ENCODE measurements around the gene LLGL2.
"Not testable (repeated sequence)": the region's sequence is repeated elsewhere in the genome, so short reads cannot be mapped to it uniquely, and the experiment has no call there.

The LLGL2 gene, protein sequence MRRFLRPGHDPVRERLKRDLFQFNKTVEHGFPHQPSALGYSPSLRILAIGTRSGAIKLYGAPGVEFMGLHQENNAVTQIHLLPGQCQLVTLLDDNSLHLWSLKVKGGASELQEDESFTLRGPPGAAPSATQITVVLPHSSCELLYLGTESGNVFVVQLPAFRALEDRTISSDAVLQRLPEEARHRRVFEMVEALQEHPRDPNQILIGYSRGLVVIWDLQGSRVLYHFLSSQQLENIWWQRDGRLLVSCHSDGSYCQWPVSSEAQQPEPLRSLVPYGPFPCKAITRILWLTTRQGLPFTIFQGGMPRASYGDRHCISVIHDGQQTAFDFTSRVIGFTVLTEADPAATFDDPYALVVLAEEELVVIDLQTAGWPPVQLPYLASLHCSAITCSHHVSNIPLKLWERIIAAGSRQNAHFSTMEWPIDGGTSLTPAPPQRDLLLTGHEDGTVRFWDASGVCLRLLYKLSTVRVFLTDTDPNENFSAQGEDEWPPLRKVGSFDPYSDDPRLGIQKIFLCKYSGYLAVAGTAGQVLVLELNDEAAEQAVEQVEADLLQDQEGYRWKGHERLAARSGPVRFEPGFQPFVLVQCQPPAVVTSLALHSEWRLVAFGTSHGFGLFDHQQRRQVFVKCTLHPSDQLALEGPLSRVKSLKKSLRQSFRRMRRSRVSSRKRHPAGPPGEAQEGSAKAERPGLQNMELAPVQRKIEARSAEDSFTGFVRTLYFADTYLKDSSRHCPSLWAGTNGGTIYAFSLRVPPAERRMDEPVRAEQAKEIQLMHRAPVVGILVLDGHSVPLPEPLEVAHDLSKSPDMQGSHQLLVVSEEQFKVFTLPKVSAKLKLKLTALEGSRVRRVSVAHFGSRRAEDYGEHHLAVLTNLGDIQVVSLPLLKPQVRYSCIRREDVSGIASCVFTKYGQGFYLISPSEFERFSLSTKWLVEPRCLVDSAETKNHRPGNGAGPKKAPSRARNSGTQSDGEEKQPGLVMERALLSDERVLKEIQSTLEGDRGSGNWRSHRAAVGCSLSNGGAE

DNA sequence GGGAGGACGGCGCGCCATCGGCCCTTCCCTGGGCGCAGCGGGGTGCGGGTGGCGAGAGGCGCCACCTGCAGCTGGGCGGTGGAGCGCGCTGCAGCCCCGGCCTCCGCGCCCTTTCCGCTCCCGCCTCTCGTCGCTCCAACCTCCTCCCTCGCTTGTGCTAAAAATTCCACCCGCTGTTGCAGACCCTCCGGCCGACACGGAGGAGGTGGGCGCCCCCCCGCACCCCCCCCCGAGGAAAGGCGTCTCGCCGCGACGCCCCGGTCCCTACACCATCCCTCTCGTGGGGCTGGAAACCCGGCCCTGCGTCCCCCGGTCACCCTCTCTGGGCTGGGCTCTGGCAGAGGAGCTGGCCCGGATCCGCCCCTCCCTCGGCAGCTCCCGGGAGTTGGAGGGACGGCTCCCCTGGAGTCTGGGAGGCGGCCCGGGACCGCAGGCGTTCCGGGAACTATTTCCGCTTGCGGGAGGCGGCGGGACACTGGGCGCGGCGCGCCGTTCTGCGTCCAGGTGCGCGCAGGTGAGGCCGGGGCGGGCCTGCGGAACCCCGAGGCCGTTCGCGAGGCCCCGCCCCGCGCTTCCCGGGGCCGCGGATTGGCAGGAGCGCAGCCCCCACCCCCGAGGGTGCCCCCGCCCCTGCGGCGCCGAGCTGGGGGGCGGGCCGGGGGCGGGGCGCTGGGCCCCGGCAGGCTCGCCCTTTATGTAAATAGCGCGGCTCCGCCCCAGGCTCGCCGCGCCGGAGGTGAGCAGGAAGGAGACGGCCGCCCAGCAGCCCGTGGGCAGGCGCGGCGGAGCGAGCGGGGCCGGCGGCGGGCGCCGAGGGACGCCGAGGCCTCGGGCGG is at the start of gene LLGL2:
TSS of gene LLGL2 (plus strand) at position 728 of the 836 bp plus-strand sequence. CDS start 17,730 bp downstream, outside the sequence.
- peak; percentile 86 to 88 for DNase-seq

DNA sequence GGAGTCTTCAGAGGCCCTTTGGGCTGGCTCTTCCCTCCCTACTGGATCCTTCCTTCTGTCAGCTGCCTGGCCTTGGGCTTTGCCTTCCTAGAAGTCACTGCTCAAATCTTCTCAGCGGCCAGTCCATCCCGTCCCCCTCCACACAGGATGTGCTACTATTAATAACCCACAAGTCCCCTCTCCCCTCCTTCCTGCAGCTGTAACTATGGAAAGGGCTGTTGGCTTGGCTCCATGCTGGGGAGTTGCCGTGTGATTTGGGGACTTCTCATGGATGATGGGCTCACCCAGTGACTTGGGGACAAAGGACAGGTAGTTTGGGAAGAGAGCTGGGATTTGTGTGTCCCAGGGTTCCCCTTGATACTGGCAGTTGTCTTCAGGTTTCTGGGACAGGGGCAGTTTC is 49.6 kb upstream of the LLGL2 start:
- DNase-seq, result no peak

DNA sequence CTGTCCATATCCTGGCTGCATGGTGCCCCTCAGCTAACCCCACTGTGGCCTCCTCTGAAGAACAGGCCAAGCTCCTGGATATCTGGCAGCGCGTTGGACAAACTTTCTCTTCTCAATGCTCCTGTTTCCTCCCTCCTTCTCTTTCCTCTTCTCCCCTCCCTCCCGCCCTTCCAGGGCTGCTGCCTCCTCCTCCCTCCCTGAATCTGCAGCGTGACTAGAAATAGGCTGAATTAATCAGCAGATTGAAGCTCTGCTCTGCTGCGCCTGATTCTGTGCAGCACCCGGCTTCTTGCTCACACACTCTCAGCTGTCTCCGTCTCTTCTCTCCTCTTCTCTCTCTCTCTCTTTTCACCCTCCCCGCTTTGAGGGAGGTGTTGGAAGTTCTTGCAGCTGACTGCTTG is 49.2 kb upstream of the LLGL2 start:
- DNase-seq, result no peak

DNA sequence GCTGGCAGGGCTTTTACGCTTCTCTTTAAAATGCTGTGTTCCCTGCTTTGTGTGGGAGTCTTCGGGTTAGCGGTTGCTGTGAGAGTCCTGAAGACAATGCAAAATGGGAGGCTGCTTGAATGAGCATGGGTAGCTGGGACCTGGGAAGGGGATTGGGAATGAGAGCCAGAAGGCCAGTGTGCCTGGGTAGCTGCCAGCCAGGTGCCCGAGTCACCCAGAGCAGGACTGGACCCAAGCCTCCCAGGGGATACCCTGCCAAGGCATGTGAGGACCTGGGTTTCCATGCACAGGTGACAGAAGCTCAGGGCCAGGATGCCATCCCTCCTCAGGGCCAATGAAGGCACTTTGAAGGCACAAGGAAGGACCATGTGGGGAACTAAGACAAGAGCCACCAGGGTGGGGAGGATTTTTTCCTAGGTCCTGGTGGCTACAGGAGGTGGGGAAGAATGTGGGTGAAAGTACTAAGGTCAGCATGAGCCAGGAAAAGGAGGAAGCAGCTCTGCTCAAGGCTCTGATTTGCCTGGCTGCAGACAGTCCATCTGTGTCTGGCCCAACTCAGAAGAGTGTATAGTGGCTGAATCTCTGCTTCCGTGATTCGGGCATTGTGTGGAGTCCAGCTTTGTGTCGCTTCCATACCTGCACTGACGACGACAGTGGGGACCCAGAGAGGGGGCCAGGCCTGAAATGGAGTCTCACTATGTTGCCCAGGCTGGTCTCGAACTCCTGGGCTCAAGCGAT is 48.6 kb upstream of the LLGL2 start:
- DNase-seq, result no peak

DNA sequence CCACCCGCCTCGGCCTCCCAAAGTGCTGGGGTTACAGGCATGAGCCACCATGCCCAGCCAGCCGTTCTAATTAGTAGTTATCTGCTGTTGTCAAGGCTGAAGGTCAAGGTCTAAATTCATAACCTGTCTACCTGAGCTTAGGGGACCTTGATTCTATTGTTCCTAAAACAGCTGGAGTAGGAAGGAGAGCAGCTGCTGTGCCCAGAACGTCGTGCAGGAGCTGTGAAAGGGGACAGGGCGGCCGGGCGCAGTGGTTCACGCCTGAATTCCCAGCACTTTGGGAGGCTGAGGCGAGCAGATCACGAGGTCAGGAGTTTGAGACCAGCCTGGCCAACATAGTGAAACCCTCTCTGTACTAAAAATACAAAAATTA is 48.0 kb upstream of the LLGL2 start:
- DNase-seq, result not testable (repeated sequence)

DNA sequence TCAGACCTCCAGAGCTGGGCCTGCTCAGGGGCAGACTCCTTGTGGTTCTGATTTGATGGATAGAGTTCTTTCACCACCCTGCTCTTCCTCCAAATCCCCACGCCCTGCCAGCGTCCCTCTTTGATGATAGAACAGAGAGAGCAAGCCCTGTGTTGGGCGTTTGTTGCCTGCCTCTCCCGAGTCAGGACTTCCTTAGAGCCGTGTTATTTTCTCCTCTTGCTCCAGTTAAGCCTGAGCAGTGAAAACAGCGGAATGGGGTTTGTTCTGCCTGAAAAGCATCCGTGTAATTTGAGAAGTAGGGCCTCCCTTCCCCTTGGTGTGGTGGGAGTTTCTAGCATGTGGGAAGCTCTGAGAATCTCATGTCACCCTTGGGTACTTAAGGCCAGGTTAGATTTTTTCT is 47.0 kb upstream of the LLGL2 start:
- DNase-seq, result no peak

DNA sequence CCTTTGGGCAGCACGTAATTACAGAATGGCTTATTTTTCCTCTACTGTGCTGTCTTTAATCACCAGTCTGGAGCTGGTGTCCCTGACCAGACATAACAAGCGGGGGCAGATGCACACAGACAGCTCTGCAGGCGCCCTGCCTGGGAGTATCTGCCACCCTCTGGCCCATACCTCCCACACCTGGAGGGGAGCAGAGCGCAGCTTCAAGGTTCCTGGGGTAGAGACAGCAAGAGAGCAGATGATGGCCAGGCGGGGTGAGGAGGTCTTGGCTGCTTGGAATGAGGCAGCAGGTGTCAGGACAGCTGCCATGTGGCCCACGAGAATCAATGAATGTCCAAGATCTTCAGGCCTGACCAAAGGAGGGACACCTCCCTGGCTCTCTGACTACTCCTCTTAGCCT is 45.2 kb upstream of the LLGL2 start:
- DNase-seq, result no peak

DNA sequence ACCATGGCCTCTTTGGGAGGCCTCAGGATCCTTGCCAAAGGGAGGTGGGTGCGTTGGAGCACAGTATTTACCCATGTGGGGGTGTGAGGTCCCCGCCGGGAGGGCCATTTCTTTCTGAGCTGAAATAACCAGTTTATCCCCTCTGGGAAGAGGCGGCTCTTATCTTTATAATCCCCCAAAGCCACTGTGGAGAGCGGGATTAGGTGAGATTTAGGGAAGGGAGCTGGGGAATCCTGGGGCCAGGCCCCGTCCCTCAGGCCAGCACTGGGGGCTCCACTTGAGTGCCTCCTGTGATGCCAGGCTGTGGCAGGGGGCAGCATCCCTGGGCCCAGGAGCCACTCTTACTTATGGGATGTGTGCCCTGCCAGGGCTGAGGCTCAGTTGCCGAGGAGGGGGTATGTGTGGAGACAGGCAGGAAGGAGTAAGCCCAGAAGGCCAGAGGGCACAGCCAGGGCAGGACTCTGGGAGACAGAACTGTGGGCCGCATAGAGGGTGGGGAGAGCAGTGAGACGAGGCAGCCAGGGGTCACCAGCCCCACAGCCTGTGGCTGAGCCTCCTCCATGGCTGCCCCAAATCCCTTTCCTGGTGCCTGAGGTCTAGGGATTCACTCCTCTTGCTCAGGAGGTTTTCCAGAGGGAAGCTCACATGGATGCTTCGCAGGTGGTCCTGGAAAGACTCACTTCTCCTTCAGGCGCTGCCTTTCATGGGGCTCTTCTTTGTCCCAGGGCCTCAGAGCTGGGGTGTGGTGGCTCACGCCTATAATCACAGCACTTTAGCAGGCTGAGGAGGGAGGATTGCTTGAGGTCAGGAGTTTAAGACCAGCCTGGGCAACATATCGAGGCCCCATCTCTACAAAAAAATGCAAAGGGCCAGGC is 44.1 kb upstream of the LLGL2 start:
- no peak for DNase-seq

DNA sequence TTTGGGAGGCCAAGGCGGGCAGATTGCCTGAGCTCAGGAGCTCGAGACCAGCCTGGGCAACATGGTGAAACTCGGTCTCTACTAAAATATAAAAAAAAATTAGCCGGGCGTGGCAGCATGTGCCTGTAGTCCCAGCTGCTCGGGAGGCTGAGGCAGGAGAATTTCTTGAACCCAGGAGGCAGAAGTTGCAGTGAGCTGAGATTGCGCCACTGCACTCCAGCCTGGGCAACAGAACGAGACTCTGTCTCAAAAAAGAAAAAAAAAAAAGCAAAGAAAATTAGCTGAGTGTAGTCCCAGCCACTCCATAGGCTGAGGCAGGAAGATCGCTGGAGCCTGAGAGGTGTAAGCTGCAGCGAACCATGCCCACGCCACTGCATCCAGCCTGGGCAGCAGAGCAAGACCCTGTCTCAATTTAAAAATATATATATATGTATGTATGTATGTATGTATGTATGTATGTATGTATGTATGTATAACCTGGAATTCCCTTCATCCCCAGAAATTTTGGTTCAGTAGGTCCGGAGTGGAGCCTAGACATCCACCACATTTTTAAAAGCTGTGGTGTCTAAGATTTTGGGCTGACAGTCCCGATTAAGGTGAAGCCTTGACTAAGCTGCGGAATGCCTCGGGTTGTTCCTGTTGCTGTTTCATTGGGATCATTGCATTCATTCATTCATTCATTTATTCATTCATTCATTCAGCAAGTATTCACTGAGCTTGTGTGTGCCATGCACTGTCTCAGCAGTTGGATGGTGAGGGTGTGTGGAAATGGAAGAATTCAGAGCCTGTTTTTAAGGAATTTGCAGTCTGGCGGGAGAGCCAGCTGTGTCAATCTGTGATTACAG is 43.2 kb upstream of the LLGL2 start:
- no peak for DNase-seq

DNA sequence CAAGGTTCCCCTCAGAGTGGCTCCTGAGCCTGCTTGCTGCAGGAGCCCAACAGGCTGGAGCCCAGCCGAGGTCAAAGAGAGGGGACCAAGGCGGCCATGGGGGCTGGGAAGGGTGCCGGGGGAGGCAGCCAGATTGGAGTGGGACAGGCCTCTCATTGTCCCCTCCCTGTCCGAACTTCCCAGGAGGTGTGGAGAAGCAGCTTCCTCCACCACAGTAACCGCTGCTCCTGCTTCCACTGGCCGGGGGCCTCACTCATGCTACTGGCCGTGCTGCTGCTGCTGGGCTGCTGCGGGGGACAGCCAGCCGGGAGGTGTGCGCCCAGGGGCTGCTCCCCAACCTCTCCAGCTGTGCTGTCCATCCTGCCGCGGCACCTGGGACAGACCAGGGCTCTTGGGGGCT is 39.8 kb upstream of the LLGL2 start:
- DNase-seq, result no peak

DNA sequence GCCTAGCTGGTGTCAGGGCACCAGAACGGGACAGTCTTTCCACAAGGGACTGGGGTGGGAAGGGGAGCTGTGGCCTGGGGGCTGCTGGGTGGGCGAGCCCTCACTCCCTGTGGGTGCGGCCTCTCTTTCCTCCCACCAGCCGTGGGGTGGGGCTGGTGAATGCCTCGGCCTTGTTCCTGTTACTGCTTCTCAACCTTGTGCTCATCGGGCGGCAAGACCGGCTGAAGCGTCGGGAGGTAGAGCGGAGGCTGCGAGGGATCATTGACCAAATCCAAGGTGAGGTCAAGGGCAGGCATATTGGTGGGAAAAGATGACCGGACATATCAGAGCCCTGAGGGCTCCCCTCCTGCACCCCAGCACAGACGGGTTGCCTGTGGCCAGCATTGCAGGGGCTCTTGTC is 39.3 kb upstream of the LLGL2 start:
- DNase-seq, result no peak

DNA sequence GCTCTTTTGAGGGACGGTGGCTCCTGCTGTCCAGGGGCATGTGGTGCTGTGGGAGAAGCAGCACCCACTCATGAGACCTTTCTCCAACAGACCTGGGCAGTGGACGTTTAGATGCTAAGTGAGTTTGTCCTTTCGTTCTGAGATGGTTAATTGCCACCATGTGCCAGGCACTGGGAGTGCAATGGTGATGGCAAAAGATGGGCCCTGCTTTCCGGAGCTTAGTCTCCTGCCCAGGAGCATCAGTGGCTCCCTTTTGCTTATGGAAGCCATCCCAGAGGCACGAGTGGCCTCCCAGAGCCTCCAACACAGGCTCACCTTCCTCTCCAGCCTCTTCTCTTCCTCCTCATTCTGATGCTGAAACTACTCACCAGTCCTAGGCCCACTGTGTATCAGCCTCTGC is 38.5 kb upstream of the LLGL2 start:
- DNase-seq, result no peak

DNA sequence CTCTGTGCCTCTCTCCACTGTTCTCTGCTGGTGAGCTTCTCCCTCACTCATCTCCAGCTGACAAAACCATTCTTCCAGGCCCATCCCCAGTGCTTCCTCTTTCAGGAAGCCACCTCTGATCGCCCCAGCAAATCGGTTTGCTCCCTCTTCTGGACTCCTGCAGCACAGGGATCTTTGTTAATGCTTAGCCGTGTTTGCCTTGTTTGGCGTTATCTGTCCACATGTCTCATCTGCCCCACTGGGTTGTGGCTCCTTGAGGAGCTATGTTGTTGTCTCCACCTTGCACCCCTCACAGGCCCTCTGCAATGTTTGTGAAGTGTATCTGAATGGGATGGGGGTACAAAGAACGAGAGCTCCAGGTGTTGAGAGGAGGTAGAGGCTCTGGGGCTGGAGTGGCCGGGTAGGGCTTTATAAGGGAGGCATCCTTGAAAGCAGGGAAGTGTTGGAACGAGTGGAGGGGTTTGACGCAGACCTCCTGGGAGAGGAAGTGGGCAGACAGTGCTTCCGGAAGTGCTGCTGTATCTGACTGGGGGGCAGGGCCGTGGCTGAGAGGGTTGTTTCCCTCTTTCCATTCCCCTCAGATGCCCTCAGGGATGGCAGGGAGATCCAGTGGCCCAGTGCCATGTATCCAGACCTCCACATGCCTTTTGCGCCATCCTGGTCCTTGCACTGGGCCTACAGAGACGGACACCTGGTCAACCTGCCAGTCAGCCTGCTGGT is 38.0 kb upstream of the LLGL2 start:
- peak; percentile 46 to 53 for DNase-seq

DNA sequence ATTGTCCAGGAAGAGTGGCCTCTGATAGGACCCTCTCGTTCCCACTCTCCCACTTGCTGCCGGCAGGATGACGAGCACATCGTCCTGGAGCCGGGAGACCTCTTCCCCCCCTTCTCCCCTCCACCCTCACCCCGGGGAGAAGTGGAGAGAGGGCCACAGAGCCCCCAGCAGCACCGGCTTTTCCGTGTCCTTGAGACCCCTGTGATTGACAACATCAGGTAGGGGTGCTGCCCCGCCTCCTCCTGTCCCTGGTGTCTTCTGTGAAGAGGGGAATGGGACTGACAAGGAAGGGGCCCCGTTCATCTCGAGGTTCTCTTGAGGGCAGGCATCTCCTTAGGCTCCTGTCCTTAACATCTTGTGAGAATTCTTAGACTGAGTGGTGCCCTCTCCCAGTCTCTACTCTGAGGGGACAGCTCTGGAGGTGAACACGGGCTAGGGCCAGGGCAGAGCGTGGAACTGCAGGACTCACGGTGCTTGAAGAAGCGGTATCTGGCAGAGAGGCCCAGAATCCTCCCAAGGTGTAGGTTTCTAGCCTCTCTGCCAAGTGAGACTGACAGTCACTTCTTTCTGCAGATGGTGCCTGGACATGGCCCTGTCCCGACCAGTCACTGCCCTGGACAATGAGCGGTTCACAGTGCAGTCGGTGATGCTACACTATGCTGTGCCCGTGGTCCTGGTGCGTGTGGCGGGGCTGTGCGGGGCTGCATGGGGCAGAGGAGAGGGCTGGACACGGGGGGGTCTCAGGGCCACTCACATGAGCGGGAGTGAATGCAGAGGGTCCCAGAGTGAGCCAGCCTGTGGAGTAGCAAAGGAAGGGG is 36.6 kb upstream of the LLGL2 start:
- DNase-seq, result no peak

DNA sequence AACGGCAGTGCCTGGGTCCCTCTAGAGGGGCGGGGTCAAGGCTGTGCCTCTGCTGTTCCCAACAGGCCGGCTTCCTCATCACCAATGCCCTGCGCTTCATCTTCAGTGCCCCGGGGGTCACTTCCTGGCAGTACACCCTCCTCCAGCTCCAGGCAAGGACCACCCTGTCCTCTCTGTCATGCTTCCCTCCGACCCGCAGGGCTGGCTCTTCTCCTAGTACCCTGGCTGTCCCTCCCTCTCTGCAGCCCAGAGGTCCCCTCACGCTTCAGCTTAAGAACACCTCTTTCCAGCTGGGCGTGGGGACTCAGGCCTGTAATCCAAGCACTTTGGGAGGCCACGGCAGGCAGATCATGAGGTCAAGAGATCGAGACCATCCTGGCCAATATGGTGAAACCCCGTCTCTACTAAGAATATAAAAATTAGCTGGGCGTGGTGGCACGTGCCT is 36.0 kb upstream of the LLGL2 start:
- no peak for DNase-seq

DNA sequence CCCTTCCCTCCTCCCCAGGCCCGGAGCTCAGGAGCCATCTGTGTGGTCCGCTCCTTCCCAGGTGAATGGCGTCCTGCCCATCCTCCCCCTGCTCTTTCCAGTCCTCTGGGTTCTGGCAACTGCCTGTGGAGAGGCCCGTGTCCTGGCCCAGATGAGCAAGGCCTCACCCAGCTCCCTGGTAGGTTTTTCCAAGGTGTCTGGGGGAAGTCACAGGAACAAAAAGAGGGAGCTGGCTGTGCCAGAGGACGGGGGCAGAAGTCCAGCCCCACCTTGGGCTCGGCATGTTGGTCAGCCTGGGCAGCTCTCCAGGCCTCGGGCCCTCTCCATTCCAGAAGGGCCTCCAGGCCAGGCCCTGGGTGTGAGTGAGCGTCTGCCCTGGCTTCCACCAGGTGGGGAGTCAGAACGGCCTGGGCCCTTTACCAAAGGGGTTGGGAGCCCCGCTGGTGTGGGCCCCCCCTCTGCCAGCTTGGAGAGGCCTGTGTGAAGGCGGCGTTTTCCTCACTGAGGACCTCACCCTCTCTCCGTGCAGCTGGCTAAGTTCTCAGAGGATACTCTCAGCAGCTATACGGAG is 35.2 kb upstream of the LLGL2 start:
- DNase-seq, result no peak

DNA sequence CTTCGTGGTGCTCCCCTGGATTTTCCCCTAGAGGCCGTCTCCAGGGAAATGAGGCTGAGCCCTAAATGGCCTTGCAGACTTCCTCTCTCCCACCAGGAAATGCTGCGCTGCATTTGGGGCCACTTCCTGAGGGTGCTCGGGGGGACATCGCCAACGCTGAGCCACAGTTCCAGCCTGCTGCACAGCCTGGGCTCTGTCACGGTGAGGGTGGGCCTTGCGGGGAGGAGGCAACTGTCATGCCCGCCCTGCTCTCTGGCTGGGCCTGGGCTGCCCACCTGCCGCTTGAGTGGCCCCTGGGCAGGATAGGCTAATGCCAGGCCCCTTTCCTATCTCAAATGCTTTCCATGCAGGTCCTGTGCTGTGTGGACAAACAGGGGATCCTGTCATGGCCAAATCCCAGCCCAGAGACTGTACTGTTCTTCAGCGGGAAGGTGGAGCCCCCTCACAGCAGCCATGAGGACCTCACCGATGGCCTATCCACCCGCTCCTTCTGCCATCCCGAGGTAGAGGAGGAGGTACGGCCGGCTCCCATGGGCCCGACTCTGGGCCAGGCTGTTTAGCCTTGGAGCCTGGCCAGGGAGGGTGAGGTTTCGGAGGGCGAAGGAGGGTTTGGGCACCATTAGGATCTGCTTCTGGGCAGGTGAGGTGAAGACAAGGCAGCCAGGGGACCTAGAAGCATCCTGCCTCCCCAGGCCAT is 34.4 kb upstream of the LLGL2 start:
- DNase-seq, result no peak
